IMR-90 (cell line): ENCODE data around the gene CLCA2. TPM values are rescaled to one million over a fixed set of nuclear protein-coding genes. Genes with fewer than 3 reads are reported as not detected.
A peak's percentile ranks its signal among the peaks of the same experiment; 100 is the strongest.

Experiments used
- ATAC-seq: fragments of 200-7000 bp; cut with Tn5 transposase; 2 replicates; pipeline ENCODE4 v1.9.1; 2020; ENCODE audit warnings: low read depth, mild to moderate bottlenecking, moderate library complexity
- BruUV-seq: library from RNA; stranded (reverse); fragments of 400-500 nt; replicated peaks from 2 replicates; lab custom pipeline; 2021; lab: Mats Ljungman, UMichigan
- CTCF ChIA-PET: fragments of 300-600 bp; formaldehyde crosslinking; extraction: SDS; loops from one replicate; lab custom pipeline; 2021; ENCODE audit warnings: antibody characterized with exemption; lab: Yijun Ruan, JAX
- POLR2A ChIA-PET: fragments of 300-600 bp; sonication (Branson Sonifier 250); formaldehyde crosslinking; loops from one replicate; lab custom pipeline; 2022; ENCODE audit warnings: antibody characterized with exemption; ENCODE audit not compliant: unreplicated experiment; lab: Charles Lee
- DNase-seq: peaks from one replicate; pipeline ENCODE4 v3.0.0; 2013
- H2AFZ ChIP-seq: replicated peaks from 2 replicates; pipeline ENCODE3; 2013; ENCODE audit warnings: low read length, mild to moderate bottlenecking; ENCODE audit not compliant: poor library complexity
- H2AK5ac ChIP-seq: 2 replicates; pipeline ENCODE4 v1.6.1; 2013; ENCODE audit warnings: low read depth, low read length, inconsistent platforms
- H2AK9ac ChIP-seq: replicated peaks from 2 replicates; pipeline ENCODE3; 2013; ENCODE audit warnings: mild to moderate bottlenecking, low read depth, low read length, moderate library complexity; ENCODE audit not compliant: poor library complexity
- H2BK120ac ChIP-seq: 2 replicates; pipeline ENCODE4 v1.6.1; 2013; ENCODE audit warnings: low read depth, low read length, inconsistent platforms
- H2BK15ac ChIP-seq: 3 replicates; pipeline ENCODE4 v1.6.1; 2013; ENCODE audit warnings: low read depth, low read length, inconsistent platforms
- H2BK20ac ChIP-seq: 2 replicates; pipeline ENCODE4 v1.6.1; 2013; ENCODE audit warnings: low read depth, mild to moderate bottlenecking, inconsistent platforms, low read length, moderate library complexity
- H2BK5ac ChIP-seq: 2 replicates; pipeline ENCODE4 v1.6.1; 2013; ENCODE audit warnings: mild to moderate bottlenecking, low read depth, low read length, inconsistent platforms; ENCODE audit not compliant: poor library complexity, severe bottlenecking
- H3K14ac ChIP-seq: replicated peaks from 2 replicates; pipeline ENCODE4 v1.6.1; 2013; ENCODE audit warnings: low read depth, low read length, inconsistent platforms
- H3K18ac ChIP-seq: 2 replicates; pipeline ENCODE4 v1.6.1; 2013; ENCODE audit warnings: low read depth, low read length, control low read depth
- H3K23ac ChIP-seq: 2 replicates; pipeline ENCODE4 v1.6.1; 2013; ENCODE audit warnings: low read depth, low read length, inconsistent platforms
- H3K27ac ChIP-seq: 2 replicates; pipeline ENCODE4 v1.5.1; 2013; ENCODE audit warnings: mild to moderate bottlenecking, control low read depth, low read length; ENCODE audit not compliant: insufficient read depth
- H3K27me3 ChIP-seq: 2 replicates; pipeline ENCODE4 v1.6.1; 2013; ENCODE audit warnings: low read length; ENCODE audit not compliant: control insufficient read depth, insufficient read depth
- H3K36me3 ChIP-seq: 2 replicates; pipeline ENCODE4 v1.6.1; 2013; ENCODE audit warnings: low read length, mixed read lengths; ENCODE audit not compliant: control insufficient read depth, insufficient read depth
- H3K4ac ChIP-seq: 2 replicates; pipeline ENCODE4 v1.6.1; 2013; ENCODE audit warnings: low read depth, low read length, inconsistent platforms
- H3K4me1 ChIP-seq: 2 replicates; pipeline ENCODE4 v1.6.1; 2013; ENCODE audit warnings: low read length, mixed read lengths; ENCODE audit not compliant: control insufficient read depth, insufficient read depth
- H3K4me2 ChIP-seq: 2 replicates; pipeline ENCODE4 v1.6.1; 2013; ENCODE audit warnings: low read depth, mild to moderate bottlenecking, control low read depth, low read length, moderate library complexity
- H3K4me3 ChIP-seq: 2 replicates; pipeline ENCODE4 v1.5.1; 2013; ENCODE audit warnings: low read depth, mild to moderate bottlenecking, control low read depth, low read length, moderate library complexity; ENCODE audit not compliant: insufficient read depth
- H3K56ac ChIP-seq: 2 replicates; pipeline ENCODE4 v1.6.1; 2013; ENCODE audit warnings: low read length, inconsistent platforms; ENCODE audit not compliant: insufficient read depth; ENCODE audit errors: extremely low read depth
- H3K79me1 ChIP-seq, 2 experiments: 2 replicates each; pipeline ENCODE4 v1.6.1; 2013; ENCODE audit warnings: low read length in 2 of 2, inconsistent platforms in 1 of 2, low read depth in 1 of 2
- H3K9ac ChIP-seq: 2 replicates; pipeline ENCODE4 v1.6.1; 2013; ENCODE audit warnings: low read depth, low read length, control low read depth
- H3K9me1 ChIP-seq: 2 replicates; pipeline ENCODE4 v1.6.1; 2013; ENCODE audit warnings: low read length, inconsistent platforms; ENCODE audit not compliant: insufficient read depth
- H3K9me3 ChIP-seq: 2 replicates; pipeline ENCODE4 v1.6.1; 2013; ENCODE audit warnings: low read length; ENCODE audit not compliant: control insufficient read depth, insufficient read depth
- H4K20me1 ChIP-seq: 2 replicates; pipeline ENCODE4 v1.6.1; 2013; ENCODE audit warnings: low read length, inconsistent platforms; ENCODE audit not compliant: insufficient read depth
- H4K5ac ChIP-seq: 2 replicates; pipeline ENCODE4 v1.6.1; 2013; ENCODE audit warnings: mild to moderate bottlenecking, low read depth, low read length, control low read depth
- H4K8ac ChIP-seq, 2 experiments: 2 replicates each; pipeline ENCODE4 v1.6.1; 2013; ENCODE audit warnings: low read depth in 2 of 2, low read length in 2 of 2, control low read depth in 1 of 2, inconsistent platforms in 1 of 2
- H4K91ac ChIP-seq: 2 replicates; pipeline ENCODE4 v1.6.1; 2013; ENCODE audit warnings: low read depth, low read length, inconsistent platforms; ENCODE audit not compliant: insufficient read depth
- CEBPB ChIP-seq: IDR thresholded peaks from 2 replicates; pipeline ENCODE4 v1.6.1; 2012; ENCODE audit warnings: low read depth, low read length, improper control_type of control experiment
- CHD1 ChIP-seq: IDR thresholded peaks from 2 replicates; pipeline ENCODE4 v1.6.1; 2012; ENCODE audit warnings: low read depth, low read length, improper control_type of control experiment
- MAZ ChIP-seq: IDR thresholded peaks from 2 replicates; pipeline ENCODE4 v1.6.1; 2012; ENCODE audit warnings: low read depth, mild to moderate bottlenecking, low read length, improper control_type of control experiment, moderate library complexity, borderline replicate concordance
- RAD21 ChIP-seq: IDR thresholded peaks from 2 replicates; pipeline ENCODE4 v1.6.1; 2012; ENCODE audit warnings: low read length, improper control_type of control experiment
- SMC3 ChIP-seq: fragments of 150-350 bp; IDR thresholded peaks from 2 replicates; pipeline ENCODE4 v1.6.1; 2016; ENCODE audit warnings: low read depth, mild to moderate bottlenecking, antibody characterized with exemption, low read length, moderate library complexity
- WGBS, 2 experiments: methylation state at CpG; one replicate each; pipeline versions ENCODE4 v1.1.5 to v1.1.7; 2013; ENCODE audit warnings: missing lambda C conversion rate in 2 of 2; ENCODE audit not compliant: insufficient read length in 1 of 2; ENCODE audit errors: extremely low coverage in 2 of 2; 5-methylcytosine and 5-hydroxymethylcytosine counted together
- dilution Hi-C: fragments of 300-500 bp; cut with HindIII; formaldehyde crosslinking; loops from one replicate; pipeline ENCODE4 v1.14.3; 2018; ENCODE audit warnings: low sequenced_read_pairs; ENCODE audit not compliant: unreplicated experiment
- in situ Hi-C: fragments of 300-500 bp; cut with MboI; formaldehyde crosslinking; loops from 3 replicates; pipeline ENCODE4 v1.14.3; 2019; ENCODE audit warnings: low sequenced_read_pairs, inconsistent platforms, mixed read lengths
- intact Hi-C: fragments of 100-400 bp; cut with micrococcal nuclease; formaldehyde crosslinking; loops from 2 replicates; pipeline ENCODE4 v1.10.0; 2022
- polyA plus RNA-seq, 3 experiments: library from polyadenylated mRNA; depleted of rRNA; stranded (reverse); fragments of >200 nt; gene quantifications; 2 replicates each; pipeline ENCODE4 v1.2.3, GENCODE V29; 2012; ENCODE audit warnings: low replicate concordance in 1 of 3
- total RNA-seq: library from RNA; depleted of rRNA; stranded (reverse); fragments of >200 nt; gene quantifications from 2 replicates; pipeline ENCODE4 v1.2.3, GENCODE V29; 2012
- TF ChIP-seq, protein P1 (sequence below): fragments of 150-350 bp; IDR thresholded peaks from 2 replicates; pipeline ENCODE4 v1.6.1; 2017; ENCODE audit warnings: mild to moderate bottlenecking, antibody characterized with exemption, low read length, low read depth
- TF ChIP-seq, protein P2 (sequence below): fragments of 150-350 bp; IDR thresholded peaks from 2 replicates; pipeline ENCODE4 v1.6.1; 2016; ENCODE audit warnings: low read depth, mild to moderate bottlenecking, low read length, moderate library complexity, borderline replicate concordance

Gene CLCA2
- total and polyA plus RNA-seq, 2 of the 4 experiments (the other 2 are of a cell fraction): 0.09 to 0.18 TPM

DNA sequence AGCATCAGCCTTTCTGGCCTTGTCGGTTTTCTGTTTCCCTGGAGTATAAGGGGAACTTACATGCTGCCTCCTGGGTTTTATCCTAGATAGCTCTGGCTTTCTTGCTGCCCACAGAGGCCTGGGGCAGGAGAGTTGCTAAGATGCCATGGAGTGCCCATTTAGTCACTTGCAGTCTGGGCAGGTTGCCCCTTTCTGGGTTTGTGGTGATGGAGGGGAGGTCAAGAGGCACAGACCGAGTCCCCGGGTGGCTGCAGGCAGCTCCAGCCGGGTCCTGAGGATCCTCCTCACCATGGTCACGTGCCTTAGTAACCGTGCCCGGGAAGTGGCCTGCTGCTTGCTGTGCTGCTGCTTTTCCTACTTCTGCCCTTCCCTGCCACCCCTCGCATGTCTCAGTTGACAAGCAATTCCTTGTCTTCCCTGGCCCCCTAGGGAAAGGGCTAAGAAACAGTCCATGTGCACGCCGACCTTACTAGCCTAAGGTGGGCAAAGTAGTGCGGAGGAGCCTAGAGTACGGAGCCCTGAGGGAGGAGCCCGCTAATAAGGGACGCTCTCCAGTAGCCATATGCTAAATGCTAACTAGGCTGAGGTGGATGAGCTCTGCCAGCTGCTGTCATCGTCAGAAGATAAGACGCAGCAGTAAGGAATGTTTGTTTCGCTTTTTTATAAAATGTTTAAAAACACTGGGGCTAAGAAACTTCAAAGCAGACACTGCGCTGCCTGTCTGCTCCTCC, 79.6 kb downstream of the CLCA2 start:
- ATAC-seq (peak; percentile 83), DNase-seq (peak; percentile 18)
- ChIA-PET POLR2A (no interaction called here), CTCF (no interaction called here)
- Histone ChIP-seq H3K9me1 (no peaks in the 10 kb centered on the region), H3K79me1 (no peaks in the 10 kb centered on the region), H3K4me3 (no peak overlapping the region), H2AK5ac (no peak overlapping the region), H3K36me3 (no peaks in the 10 kb centered on the region), H3K4me2 (peak overlapping the region; percentile 45), H3K9me3 (no peaks in the 10 kb centered on the region), H3K18ac (no peak overlapping the region), H2BK120ac (no peak overlapping the region; the same call in 1 of the 2 replicates), H3K27me3 (peaks cover 7% of the 10 kb centered on the region), H4K20me1 (no peaks in the 10 kb centered on the region), H2BK15ac (no peak overlapping the region), H3K14ac (no peak overlapping the region), H3K27ac (no peak overlapping the region), H2BK5ac (no peak overlapping the region), H2AFZ (peak overlapping the region; percentile 83), H4K8ac (0 out of 4 replicates have a peak overlapping the region, but pooled peaks of 1 of the 2 experiments have one; percentile 11), H3K23ac (no peak overlapping the region), H2AK9ac (no peak overlapping the region), H4K5ac (no peak overlapping the region), H3K56ac (no peak overlapping the region), H3K4me1 (peaks cover 2% of the 10 kb centered on the region), H3K9ac (no peak overlapping the region), H4K91ac (no peak overlapping the region), H3K4ac (no peak overlapping the region), H2BK20ac (no peak overlapping the region)
- whole genome bisulfite sequencing, 2 experiments: 22% methylated on average over 4 of the region's 18 CpGs; no CpG with 5 or more reads in 1 of the 2 experiments
- intact Hi-C loops (loop anchor here (5.0 to 10.0 kb wide), 2 partner anchors 106 to 461 kb away; partner anchors contain the start of gene ODF2L), dilution Hi-C loops (no loop called here), in situ Hi-C loops (no loop called here)
- no TSS peak for BruUV-seq
- no peak for TF ChIP-seq SMC3
- no peak for TF ChIP-seq RAD21
- TF ChIP-seq MAZ: no peak
- TF ChIP-seq, protein P1, sequence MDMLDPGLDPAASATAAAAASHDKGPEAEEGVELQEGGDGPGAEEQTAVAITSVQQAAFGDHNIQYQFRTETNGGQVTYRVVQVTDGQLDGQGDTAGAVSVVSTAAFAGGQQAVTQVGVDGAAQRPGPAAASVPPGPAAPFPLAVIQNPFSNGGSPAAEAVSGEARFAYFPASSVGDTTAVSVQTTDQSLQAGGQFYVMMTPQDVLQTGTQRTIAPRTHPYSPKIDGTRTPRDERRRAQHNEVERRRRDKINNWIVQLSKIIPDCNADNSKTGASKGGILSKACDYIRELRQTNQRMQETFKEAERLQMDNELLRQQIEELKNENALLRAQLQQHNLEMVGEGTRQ: peak; percentile 34; the same call in 1 of the 2 replicates
- TF ChIP-seq, protein P2, sequence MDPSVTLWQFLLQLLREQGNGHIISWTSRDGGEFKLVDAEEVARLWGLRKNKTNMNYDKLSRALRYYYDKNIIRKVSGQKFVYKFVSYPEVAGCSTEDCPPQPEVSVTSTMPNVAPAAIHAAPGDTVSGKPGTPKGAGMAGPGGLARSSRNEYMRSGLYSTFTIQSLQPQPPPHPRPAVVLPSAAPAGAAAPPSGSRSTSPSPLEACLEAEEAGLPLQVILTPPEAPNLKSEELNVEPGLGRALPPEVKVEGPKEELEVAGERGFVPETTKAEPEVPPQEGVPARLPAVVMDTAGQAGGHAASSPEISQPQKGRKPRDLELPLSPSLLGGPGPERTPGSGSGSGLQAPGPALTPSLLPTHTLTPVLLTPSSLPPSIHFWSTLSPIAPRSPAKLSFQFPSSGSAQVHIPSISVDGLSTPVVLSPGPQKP: no peak
- no peak for TF ChIP-seq CEBPB
- no peak for TF ChIP-seq CHD1
